Measurements from ENCODE around the gene LY9.

- TF ChIP-seq POLR2A (IDR thresholded peaks at IDR 0.05) (no peak), EP300 (IDR thresholded peaks at IDR 0.05) (no peak), CTCF (IDR thresholded peaks at IDR 0.05) (no peak), POLR2AphosphoS5 (IDR thresholded peaks at IDR 0.05) (no peak)
Observed at GRCh38 chr1:160763993-160764392, 32.0 kb upstream of the LY9 start.

All from upper lobe of left lung (tissue), 4 donors.